ENCODE data around the gene KIF22.
"Not testable (repeated sequence)": the region's sequence is repeated elsewhere in the genome, so short reads cannot be mapped to it uniquely, and the experiment has no call there.

KIF22 gene

GRCh38 chr16:29815032-29815721 is 24.6 kb downstream of the KIF22 start:
- DNase-seq (ENCODE audit: low spot score): no peak

- peak; percentile 99 for DNase-seq (ENCODE audit: low spot score)
Measured at GRCh38 chr16:29815793-29816693, 25.5 kb downstream of the KIF22 start, which contains the start of gene PAGR1. TSS of gene PAGR1 (plus strand) at chr16:29816152. CDS start at chr16:29816526, 374 bp downstream.

- peak; percentile 79 for DNase-seq (ENCODE audit: low spot score)
Measured at GRCh38 chr16:29816694-29817441, 26.3 kb downstream of the KIF22 start.

- no peak for DNase-seq (ENCODE audit: low spot score)
Measured at GRCh38 chr16:29818082-29818481, 27.5 kb downstream of the KIF22 start.

- DNase-seq (ENCODE audit: low spot score): no peak
Measured at GRCh38 chr16:29819506-29819905, 29.0 kb downstream of the KIF22 start.

GRCh38 chr16:29820271-29820701 is 29.7 kb downstream of the KIF22 start, which contains the start of gene MVP:
TSS of gene MVP (plus strand) at chr16:29820462. CDS start at chr16:29830550, 10,088 bp downstream.
- DNase-seq (ENCODE audit: low spot score): peak; percentile 70

GRCh38 chr16:29820730-29821642 is 30.4 kb downstream of the KIF22 start:
- DNase-seq (ENCODE audit: low spot score): no peak

GRCh38 chr16:29821643-29822115 is 31.1 kb downstream of the KIF22 start:
- peak; percentile 57 for DNase-seq (ENCODE audit: low spot score)

GRCh38 chr16:29824589-29825144 is 34.1 kb downstream of the KIF22 start:
- peak; percentile 55 for DNase-seq (ENCODE audit: low spot score)

- DNase-seq (ENCODE audit: low spot score): peak; percentile 67
Measured at GRCh38 chr16:29825145-29826044, 34.8 kb downstream of the KIF22 start.

GRCh38 chr16:29826342-29826695 is 35.8 kb downstream of the KIF22 start:
- no peak for DNase-seq (ENCODE audit: low spot score)

GRCh38 chr16:29830774-29831173 is 40.2 kb downstream of the KIF22 start:
- no peak for DNase-seq (ENCODE audit: low spot score)

GRCh38 chr16:29831490-29831889 is 40.9 kb downstream of the KIF22 start:
- no peak for DNase-seq (ENCODE audit: low spot score)

- not testable (repeated sequence) for DNase-seq (ENCODE audit: low spot score)
Measured at GRCh38 chr16:29833219-29833618, 42.7 kb downstream of the KIF22 start.

GRCh38 chr16:29834079-29834478 is 43.5 kb downstream of the KIF22 start:
- no peak for DNase-seq (ENCODE audit: low spot score)

- no peak for DNase-seq (ENCODE audit: low spot score)
Measured at GRCh38 chr16:29835926-29836325, 45.4 kb downstream of the KIF22 start.

GRCh38 chr16:29836623-29837022 is 46.1 kb downstream of the KIF22 start:
- DNase-seq (ENCODE audit: low spot score): no peak

- DNase-seq (ENCODE audit: low spot score): no peak
Measured at GRCh38 chr16:29837841-29838240, 47.3 kb downstream of the KIF22 start.

- no peak for DNase-seq (ENCODE audit: low spot score)
Measured at GRCh38 chr16:29839822-29840221, 49.3 kb downstream of the KIF22 start.

GRCh38 chr16:29840240-29840639 is 49.7 kb downstream of the KIF22 start:
- no peak for DNase-seq (ENCODE audit: low spot score)

All from RKO (cell line).